NT2/D1 (cell line): Measurements from ENCODE around the gene NACC2.

Source experiments
- SUZ12 ChIP-seq: IDR thresholded peaks from 2 replicates; pipeline ENCODE4 v1.6.1; 2011; ENCODE audit not compliant: insufficient read length, insufficient read depth; ENCODE audit errors: extremely low read depth
- YY1 ChIP-seq: IDR thresholded peaks from 2 replicates; pipeline ENCODE4 v1.6.1; 2011; ENCODE audit not compliant: insufficient read length, insufficient read depth
- ZNF274 ChIP-seq: IDR thresholded peaks from 2 replicates; pipeline ENCODE4 v1.6.1; 2011; ENCODE audit warnings: mild to moderate bottlenecking, low read depth, low read length

DNA sequence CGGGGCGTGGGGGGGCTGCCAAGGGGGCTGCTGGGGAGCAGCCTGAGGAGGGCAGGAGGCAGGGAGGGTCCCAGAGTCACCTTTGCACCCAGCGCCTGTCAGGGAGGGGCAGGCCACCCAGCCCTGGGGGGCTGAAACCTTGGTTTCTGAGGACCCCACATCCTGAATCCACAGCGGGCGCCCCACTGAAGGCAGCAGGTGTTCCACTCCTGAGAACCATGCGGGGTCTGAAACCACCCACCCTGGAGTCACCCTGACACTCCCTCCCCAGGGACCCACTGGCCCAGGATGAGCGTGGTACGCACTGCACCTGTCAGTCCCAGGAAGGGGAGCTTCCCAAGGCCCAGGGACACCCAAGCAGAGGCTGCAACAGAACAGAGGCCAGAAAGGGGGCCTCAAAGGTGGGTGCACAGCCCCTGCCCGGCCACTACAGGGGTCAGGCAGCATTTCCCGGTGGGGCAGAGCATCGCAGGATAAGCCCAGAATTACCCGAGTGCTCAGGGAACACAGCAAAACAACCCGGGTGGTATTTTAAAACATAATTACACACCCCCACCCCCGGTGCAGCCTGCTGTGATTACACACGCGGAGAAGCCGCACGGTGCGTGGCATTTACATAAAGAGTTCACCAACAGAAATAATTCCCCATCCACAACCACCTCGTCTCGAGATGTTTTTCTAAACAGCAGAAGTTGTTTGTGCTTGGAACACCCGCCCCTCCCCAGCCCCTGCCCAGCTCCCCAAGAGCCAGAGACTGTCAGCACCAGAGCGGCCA lies 76.6 kb downstream of the NACC2 start:
- no peak for TF ChIP-seq ZNF274
- no peak for TF ChIP-seq YY1
- TF ChIP-seq SUZ12 = no peak
